GM19324 (cell line): ENCODE data around the gene RNF151.

Experiments used
- ATAC-seq: cut with Tn5 transposase; IDR thresholded peaks from one replicate; pipeline ENCODE4 v1.9.1; 2021; ENCODE audit warnings: mild to moderate bottlenecking, moderate library complexity; ENCODE audit not compliant: unreplicated experiment, low FRiP score

Gene RNF151

GRCh38 chr16:1976216-1976520 is 9.5 kb downstream of the RNF151 start:
- ATAC-seq: no peak

- ATAC-seq: no peak
Measured at GRCh38 chr16:1976951-1977874, 10.6 kb downstream of the RNF151 start.

DNA sequence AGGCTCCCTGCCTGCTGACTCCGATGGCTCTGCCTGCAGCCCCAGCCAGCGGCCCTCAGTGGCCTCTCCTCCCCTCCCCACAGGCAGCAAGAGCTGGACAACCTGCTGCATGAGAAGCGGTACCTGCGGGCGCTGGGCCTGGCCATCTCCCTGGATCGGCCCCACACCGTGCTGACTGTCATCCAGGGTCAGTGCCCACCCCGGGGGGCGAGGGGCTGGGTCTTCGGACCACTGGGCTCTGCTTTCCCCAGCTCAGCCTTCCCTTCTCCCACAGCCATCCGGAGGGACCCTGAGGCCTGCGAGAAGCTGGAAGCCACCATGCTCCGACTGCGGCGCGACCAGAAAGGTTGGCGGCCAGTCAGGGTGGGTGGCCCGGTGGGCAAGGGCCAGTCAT is 11.2 kb downstream of the RNF151 start:
- no peak for ATAC-seq

GRCh38 chr16:1978476-1979120 is 11.9 kb downstream of the RNF151 start:
- ATAC-seq: no peak

- no peak for ATAC-seq
Measured at GRCh38 chr16:1979271-1980029, 12.8 kb downstream of the RNF151 start.

GRCh38 chr16:1980030-1980769 is 13.5 kb downstream of the RNF151 start:
- ATAC-seq: no peak

DNA sequence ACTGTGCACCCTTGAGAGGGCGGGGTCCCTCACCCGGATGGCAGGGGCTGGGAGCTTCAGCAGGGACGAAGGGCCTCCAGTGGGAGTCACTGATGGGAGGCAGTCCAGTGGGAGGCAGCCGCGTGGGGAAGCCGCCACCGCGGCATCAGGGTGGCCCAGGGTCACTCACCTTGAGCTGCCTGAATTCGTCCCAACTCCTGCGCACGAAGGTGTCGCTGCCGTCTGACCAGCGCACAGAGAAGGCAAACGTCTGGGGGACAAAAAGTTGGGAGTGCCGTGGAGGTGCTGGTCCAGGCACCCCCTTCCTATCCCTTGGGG is 14.1 kb downstream of the RNF151 start:
- ATAC-seq: no peak

GRCh38 chr16:1981398-1981836 is 14.8 kb downstream of the RNF151 start, which contains the start of gene NOXO1:
TSS of gene NOXO1 (minus strand) at chr16:1981469. CDS start at chr16:1981179, 290 bp downstream.
- no peak for ATAC-seq

- ATAC-seq: no peak
Measured at GRCh38 chr16:1982013-1982433, 15.4 kb downstream of the RNF151 start.

DNA sequence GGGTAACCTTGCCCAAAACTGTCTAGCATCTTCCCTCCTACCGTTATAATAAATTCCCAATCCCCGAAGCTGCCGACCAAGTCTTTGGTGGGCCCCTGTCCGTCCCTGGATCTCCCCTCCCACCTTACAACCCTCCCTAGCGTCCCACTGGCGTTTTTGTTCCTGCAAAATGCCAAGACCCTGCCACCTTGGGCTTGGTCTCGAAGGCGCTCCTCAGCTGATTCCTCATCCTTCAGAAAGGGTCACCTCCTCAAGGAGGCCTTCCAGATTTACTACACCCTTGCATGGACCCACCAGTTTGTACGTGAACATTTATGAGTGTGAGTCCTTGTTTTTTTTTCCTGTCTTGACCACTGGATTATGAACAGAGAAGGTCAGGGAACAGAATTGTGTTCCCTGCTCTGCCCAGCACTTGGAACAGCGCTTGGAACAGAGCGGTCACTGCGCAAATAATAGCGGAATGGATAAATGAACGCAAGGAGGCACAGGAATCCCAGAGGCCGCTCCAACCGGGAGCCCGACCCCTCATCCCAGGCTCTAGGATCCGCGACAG is 16.4 kb downstream of the RNF151 start:
- ATAC-seq: no peak

- ATAC-seq: peak; percentile 86
Measured at GRCh38 chr16:1983544-1984346, 17.1 kb downstream of the RNF151 start, which contains the start of gene GFER. TSS of gene GFER (plus strand) at chr16:1984193. CDS start at chr16:1984219, 26 bp downstream.

- peak; percentile 11 for ATAC-seq
Measured at GRCh38 chr16:1984347-1985225, 17.9 kb downstream of the RNF151 start.

GRCh38 chr16:1985466-1986150 is 19.0 kb downstream of the RNF151 start:
- ATAC-seq: no peak

DNA sequence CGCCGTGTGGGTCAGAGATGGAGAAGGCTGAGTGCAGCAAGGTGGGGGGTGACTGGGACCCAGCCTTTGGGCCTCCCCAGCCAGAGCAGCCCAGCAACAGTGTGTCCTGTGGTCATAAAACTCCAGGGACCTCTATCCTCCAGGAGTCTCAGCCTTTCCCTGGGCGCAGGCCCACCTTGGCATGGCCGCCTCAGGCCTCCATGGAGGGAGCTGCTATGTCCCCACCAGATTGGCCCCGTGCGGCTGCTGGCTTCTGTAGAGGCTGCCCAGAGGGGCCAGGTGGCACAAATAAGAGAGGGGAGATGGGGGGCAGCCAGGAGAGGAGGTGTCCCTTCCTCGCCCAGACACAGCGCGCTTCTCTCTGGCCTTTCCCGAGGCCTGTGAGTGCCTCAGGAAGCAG is 20.5 kb downstream of the RNF151 start:
- ATAC-seq: no peak

DNA sequence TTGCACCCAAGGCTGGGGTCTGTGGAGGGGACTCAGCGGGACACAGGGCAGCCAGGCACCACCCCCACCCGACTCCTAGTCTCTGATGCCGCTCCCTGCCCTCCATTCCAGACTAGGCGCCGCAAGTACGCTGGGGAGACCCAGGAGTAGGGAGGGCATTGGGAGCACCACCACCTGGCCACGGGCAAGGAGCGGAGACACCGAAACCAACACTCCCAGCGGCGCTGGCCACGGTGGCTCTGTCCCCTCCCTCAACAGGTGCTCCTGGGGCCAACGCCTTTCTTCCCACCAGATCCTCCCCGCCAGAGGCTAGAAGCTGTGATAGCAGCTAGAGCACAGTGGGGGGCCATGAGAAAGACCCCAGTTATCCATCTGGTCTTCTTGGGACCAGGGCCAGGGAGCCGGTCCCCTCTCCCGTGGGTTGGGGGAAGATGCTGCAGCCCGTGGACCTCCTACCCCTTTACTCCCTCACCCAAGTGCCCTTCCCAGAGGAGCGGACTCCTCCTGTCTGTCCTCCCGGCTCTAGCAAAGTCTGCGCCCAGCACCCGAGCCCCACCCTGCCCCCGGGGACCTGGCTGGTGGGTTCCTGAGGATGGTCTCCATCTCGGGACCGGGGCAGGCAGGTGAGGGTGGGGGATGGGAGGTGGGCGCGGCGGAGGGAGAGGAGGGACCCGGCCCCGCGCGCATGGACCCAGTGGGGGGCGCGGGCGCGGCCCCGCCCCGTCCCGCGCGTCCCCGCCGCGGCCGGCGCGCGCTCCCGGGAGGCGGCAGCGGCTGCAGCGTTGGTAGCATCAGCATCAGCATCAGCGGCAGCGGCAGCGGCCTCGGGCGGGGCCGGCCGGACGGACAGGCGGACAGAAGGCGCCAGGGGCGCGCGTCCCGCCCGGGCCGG is 22.8 kb downstream of the RNF151 start, which contains the start of gene SYNGR3:
Gene SYNGR3 (plus strand): TSS at position 762 of the 892 bp plus-strand sequence. CDS start 133 bp downstream, outside the sequence.
- no peak for ATAC-seq

DNA sequence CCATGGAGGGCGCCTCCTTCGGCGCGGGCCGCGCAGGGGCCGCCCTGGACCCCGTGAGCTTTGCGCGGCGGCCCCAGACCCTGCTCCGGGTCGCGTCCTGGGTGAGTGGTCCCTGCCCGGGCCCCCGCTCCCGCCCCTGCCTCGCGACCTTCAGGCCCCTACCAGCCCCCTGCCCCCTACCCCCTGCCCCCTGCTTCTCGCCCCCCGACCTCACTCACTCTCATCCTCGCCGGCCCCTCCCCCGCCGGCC is 23.4 kb downstream of the RNF151 start:
- no peak for ATAC-seq
